GM12864 (cell line): ENCODE results near the gene CLNK.

Source experiments
- DNase-seq: peaks from one replicate; pipeline ENCODE4 v3.0.0-alpha.2; 2011; ENCODE audit warnings: low read depth
- H3K4me3 ChIP-seq: 2 replicates; pipeline ENCODE4 v1.5.1; 2011; ENCODE audit warnings: mild to moderate bottlenecking, low read depth, low read length, control low read depth
- CTCF ChIP-seq: IDR thresholded peaks from 2 replicates; pipeline ENCODE4 v1.5.1; 2011; ENCODE audit warnings: low read depth, mild to moderate bottlenecking, moderate library complexity, low read length, control low read depth, inconsistent platforms; ENCODE audit errors: missing control alignments

CLNK gene

GRCh38 chr4:10491401-10491800 lies 193.2 kb downstream of the CLNK start:
- TF ChIP-seq CTCF = no peak
- no peak overlapping the region for H3K4me3 ChIP-seq
- DNase-seq = no peak

- no peak for TF ChIP-seq CTCF
- H3K4me3 ChIP-seq = no peak overlapping the region
- no peak for DNase-seq
Measured at GRCh38 chr4:10490996-10491395, 193.6 kb downstream of the CLNK start.

GRCh38 chr4:10482913-10483312 lies 201.7 kb downstream of the CLNK start:
- no peak for TF ChIP-seq CTCF
- no peak for DNase-seq
- no peak overlapping the region for H3K4me3 ChIP-seq

- no peak for TF ChIP-seq CTCF
- no peak for DNase-seq
Measured at GRCh38 chr4:10480616-10481015, 204.0 kb downstream of the CLNK start.

GRCh38 chr4:10478621-10479020 lies 205.9 kb downstream of the CLNK start:
- no peak overlapping the region for H3K4me3 ChIP-seq
- no peak for DNase-seq
- TF ChIP-seq CTCF = no peak

More at GRCh38 chr4:10480616-10481015, 204.0 kb downstream of the CLNK start:
- no peak overlapping the region for H3K4me3 ChIP-seq

- H3K4me3 ChIP-seq = no peak overlapping the region
- no peak for TF ChIP-seq CTCF
- no peak for DNase-seq
Measured at GRCh38 chr4:10470505-10470904, 214.1 kb downstream of the CLNK start.

- no peak for TF ChIP-seq CTCF
- H3K4me3 ChIP-seq = no peak overlapping the region
- no peak for DNase-seq
Measured at GRCh38 chr4:10466161-10466560, 218.4 kb downstream of the CLNK start.
